HepG2 (cell line): ENCODE measurements around the gene TUBA1A.

ENCODE experiments used
- AHDC1 ChIP-seq: sonication (generic); formaldehyde crosslinking; IDR thresholded peaks from 2 replicates; pipeline ENCODE4 v1.5.1; 2020; ENCODE audit warnings: mild to moderate bottlenecking, missing genetic modification reagents, borderline replicate concordance
- ARID2 ChIP-seq: sonication (generic); formaldehyde crosslinking; IDR thresholded peaks from 2 replicates; pipeline ENCODE4 v1.8.1; 2022; ENCODE audit warnings: mild to moderate bottlenecking, missing genetic modification reagents, borderline replicate concordance
- CTCF ChIP-seq: sonication (generic); formaldehyde crosslinking; IDR thresholded peaks from 2 replicates; pipeline ENCODE4 v1.5.0; 2020; ENCODE audit warnings: mild to moderate bottlenecking, missing genetic modification reagents, moderate library complexity
- HDAC2 ChIP-seq: sonication (generic); formaldehyde crosslinking; IDR thresholded peaks from 2 replicates; pipeline ENCODE4 v1.4.0; 2020; ENCODE audit warnings: missing genetic modification reagents
- POLR2A ChIP-seq, 2 experiments: IDR thresholded peaks; 2 replicates each; pipeline ENCODE4 v1.6.1; 2011; ENCODE audit warnings: low read depth in 2 of 2, low read length in 2 of 2, mild to moderate bottlenecking in 1 of 2, moderate library complexity in 1 of 2; ENCODE audit not compliant: insufficient read depth in 1 of 2
- THAP11 ChIP-seq: IDR thresholded peaks from 2 replicates; pipeline ENCODE4 v1.6.1; 2016; ENCODE audit warnings: missing biosample characterization, missing genetic modification reagents
- THAP9 ChIP-seq: sonication (generic); formaldehyde crosslinking; IDR thresholded peaks from 2 replicates; pipeline ENCODE4; 2020; ENCODE audit warnings: missing genetic modification reagents, mild to moderate bottlenecking, borderline replicate concordance
- ZNF543 ChIP-seq: sonication (generic); formaldehyde crosslinking; IDR thresholded peaks from 2 replicates; pipeline ENCODE4 v1.4.0; 2020; ENCODE audit warnings: mild to moderate bottlenecking, missing genetic modification reagents
- ZNF597 ChIP-seq: sonication (generic); formaldehyde crosslinking; IDR thresholded peaks from 2 replicates; pipeline ENCODE4 v1.5.0; 2020; ENCODE audit warnings: missing genetic modification reagents
- ZNF678 ChIP-seq: sonication (generic); formaldehyde crosslinking; IDR thresholded peaks from 2 replicates; pipeline ENCODE4 v1.4.0; 2020; ENCODE audit warnings: mild to moderate bottlenecking, missing genetic modification reagents
- ZSCAN29 ChIP-seq: sonication (generic); formaldehyde crosslinking; conservative IDR thresholded peaks from 2 replicates; pipeline ENCODE4 v1.4.0; 2020; ENCODE audit warnings: mild to moderate bottlenecking, missing genetic modification reagents

- TF ChIP-seq ZNF678 (CRISPR knock-in tag) (no peak), AHDC1 (CRISPR knock-in tag) (no peak), ZNF597 (CRISPR knock-in tag) (no peak), THAP11 (CRISPR knock-in tag) (no peak), ARID2 (CRISPR knock-in tag) (no peak), ZSCAN29 (CRISPR knock-in tag) (no peak), ZNF543 (CRISPR knock-in tag) (no peak), HDAC2 (no peak), POLR2A (IDR thresholded peaks at IDR 0.05; ENCODE audit: insufficient read depth in 1 of 2, low read depth in 2 of 2, low read length in 2 of 2) (no peak), THAP9 (CRISPR knock-in tag) (no peak), CTCF (CRISPR knock-in tag) (no peak)
Measured at GRCh38 chr12:49170924-49171323, 18.0 kb downstream of the TUBA1A start.
